ENCODE results near the gene STING1.

DNA sequence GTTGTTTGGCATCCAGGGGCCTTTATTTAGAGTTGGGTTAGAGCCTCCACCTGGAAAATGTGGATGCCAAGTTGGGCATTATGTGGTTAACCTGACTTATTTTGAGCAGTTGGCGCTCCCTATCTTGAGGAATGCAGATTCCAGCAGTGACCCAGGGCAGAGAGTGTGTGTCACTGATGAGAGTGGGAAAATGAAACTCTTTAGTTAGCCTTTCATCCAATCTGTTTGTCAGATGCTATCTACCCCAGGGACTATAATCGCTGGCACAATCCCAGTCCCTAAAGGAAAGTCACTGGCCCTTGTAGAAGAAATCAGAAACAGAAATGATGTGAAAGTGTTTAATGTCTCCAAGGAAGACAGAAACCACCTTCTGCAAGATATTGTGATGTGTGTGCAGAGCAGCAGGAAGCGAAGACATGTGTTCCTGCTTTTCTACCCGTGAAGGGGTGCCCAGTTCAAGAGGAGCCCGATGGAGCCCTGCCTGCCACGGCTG lies 10.2 kb upstream of the STING1 start:
- TF ChIP-seq, protein P1, sequence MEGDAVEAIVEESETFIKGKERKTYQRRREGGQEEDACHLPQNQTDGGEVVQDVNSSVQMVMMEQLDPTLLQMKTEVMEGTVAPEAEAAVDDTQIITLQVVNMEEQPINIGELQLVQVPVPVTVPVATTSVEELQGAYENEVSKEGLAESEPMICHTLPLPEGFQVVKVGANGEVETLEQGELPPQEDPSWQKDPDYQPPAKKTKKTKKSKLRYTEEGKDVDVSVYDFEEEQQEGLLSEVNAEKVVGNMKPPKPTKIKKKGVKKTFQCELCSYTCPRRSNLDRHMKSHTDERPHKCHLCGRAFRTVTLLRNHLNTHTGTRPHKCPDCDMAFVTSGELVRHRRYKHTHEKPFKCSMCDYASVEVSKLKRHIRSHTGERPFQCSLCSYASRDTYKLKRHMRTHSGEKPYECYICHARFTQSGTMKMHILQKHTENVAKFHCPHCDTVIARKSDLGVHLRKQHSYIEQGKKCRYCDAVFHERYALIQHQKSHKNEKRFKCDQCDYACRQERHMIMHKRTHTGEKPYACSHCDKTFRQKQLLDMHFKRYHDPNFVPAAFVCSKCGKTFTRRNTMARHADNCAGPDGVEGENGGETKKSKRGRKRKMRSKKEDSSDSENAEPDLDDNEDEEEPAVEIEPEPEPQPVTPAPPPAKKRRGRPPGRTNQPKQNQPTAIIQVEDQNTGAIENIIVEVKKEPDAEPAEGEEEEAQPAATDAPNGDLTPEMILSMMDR (IDR thresholded peaks at IDR 0.05), result no peak
- TF ChIP-seq POLR2A (IDR thresholded peaks at IDR 0.05), result no peak

All from testis (tissue), 2 donors.